HEK293 (cell line): Measurements from ENCODE around the gene ARHGAP4.

Source experiments
- CTCF ChIA-PET: fragments of 350-600 bp; formaldehyde crosslinking; extraction: SDS; loops from one replicate; lab custom pipeline; 2021; ENCODE audit warnings: antibody characterized with exemption; lab: Yijun Ruan, JAX
- POLR2A ChIA-PET: fragments of 300-600 bp; formaldehyde crosslinking; extraction: SDS; loops from one replicate; lab custom pipeline; 2020; ENCODE audit warnings: antibody characterized with exemption, inconsistent platforms; lab: Yijun Ruan, JAX
- H3K27ac ChIP-seq: fragments of 200-500 bp; sonication (Bioruptor generic); 2 replicates; pipeline ENCODE4 v1.5.1; 2014; ENCODE audit warnings: low read depth, low read length, control low read depth, inconsistent platforms; ENCODE audit errors: extremely low read depth
- H3K36me3 ChIP-seq, 2 experiments: fragments of 200-500 bp in 1 of 2; sonication (Bioruptor generic) in 1 of 2; 1 replicate in 1 of 2; 2 replicates in 1 of 2; pipeline ENCODE4 v1.5.1; 2014 to 2017; ENCODE audit warnings: inconsistent platforms in 2 of 2, low read length in 2 of 2; ENCODE audit not compliant: control insufficient read depth in 2 of 2, insufficient read depth in 1 of 2
- H3K4me1 ChIP-seq: fragments of 200-500 bp; sonication (Bioruptor generic); 2 replicates; pipeline ENCODE4 v1.5.1; 2014; ENCODE audit warnings: mild to moderate bottlenecking, low read length, inconsistent platforms; ENCODE audit not compliant: control insufficient read depth, insufficient read depth
- H3K4me3 ChIP-seq: 2 replicates; pipeline ENCODE4 v1.5.1; 2011; ENCODE audit warnings: low read depth, mild to moderate bottlenecking, control low read depth, low read length, moderate library complexity
- H3K9me3 ChIP-seq: fragments of 200-500 bp; sonication (Bioruptor generic); 2 replicates; pipeline ENCODE4 v1.5.1; 2014; ENCODE audit warnings: low read depth, low read length, inconsistent platforms; ENCODE audit not compliant: control insufficient read depth, insufficient read depth
- AEBP2 ChIP-seq: fragments of 450-650 bp; formaldehyde crosslinking; IDR thresholded peaks from 2 replicates; pipeline ENCODE4 v1.5.1; 2016; ENCODE audit warnings: missing biosample characterization, missing genetic modification characterization, borderline replicate concordance
- HIC1 ChIP-seq: fragments of 450-650 bp; formaldehyde crosslinking; IDR thresholded peaks from 2 replicates; pipeline ENCODE4 v1.5.1; 2016; ENCODE audit warnings: missing biosample characterization, missing genetic modification characterization
- KLF1 ChIP-seq: fragments of 450-650 bp; formaldehyde crosslinking; IDR thresholded peaks from 2 replicates; pipeline ENCODE4 v1.5.1; 2016; ENCODE audit warnings: missing biosample characterization, missing genetic modification characterization
- MZF1 ChIP-seq: fragments of 450-650 bp; formaldehyde crosslinking; IDR thresholded peaks from 2 replicates; pipeline ENCODE4 v1.5.1; 2017; ENCODE audit warnings: missing biosample characterization, missing genetic modification characterization, borderline replicate concordance
- PRDM1 ChIP-seq: fragments of 450-650 bp; formaldehyde crosslinking; IDR thresholded peaks from 2 replicates; pipeline ENCODE4; 2016; ENCODE audit warnings: missing biosample characterization, missing genetic modification characterization
- SALL2 ChIP-seq: fragments of 450-650 bp; formaldehyde crosslinking; IDR thresholded peaks from 2 replicates; pipeline ENCODE4 v1.5.0; 2017; ENCODE audit warnings: missing biosample characterization, mild to moderate bottlenecking, missing genetic modification characterization, borderline replicate concordance
- TSHZ1 ChIP-seq: fragments of 450-650 bp; formaldehyde crosslinking; IDR thresholded peaks from 2 replicates; pipeline ENCODE4 v1.5.1; 2016; ENCODE audit warnings: missing biosample characterization, missing genetic modification characterization, borderline replicate concordance
- ZFHX2 ChIP-seq: fragments of 450-650 bp; formaldehyde crosslinking; conservative IDR thresholded peaks from 2 replicates; pipeline ENCODE4 v1.5.1; 2016; ENCODE audit warnings: missing biosample characterization, missing genetic modification characterization
- ZNF148 ChIP-seq: fragments of 450-650 bp; formaldehyde crosslinking; IDR thresholded peaks from 2 replicates; pipeline ENCODE4 v1.5.0; 2017; ENCODE audit warnings: missing biosample characterization, missing genetic modification characterization, borderline replicate concordance
- ZNF157 ChIP-seq: fragments of 450-650 bp; formaldehyde crosslinking; IDR thresholded peaks from 2 replicates; pipeline ENCODE4 v1.5.1; 2016; ENCODE audit warnings: missing biosample characterization, missing genetic modification characterization
- ZNF16 ChIP-seq: fragments of 450-650 bp; formaldehyde crosslinking; IDR thresholded peaks from 2 replicates; pipeline ENCODE4 v1.5.1; 2016; ENCODE audit warnings: low read depth, missing biosample characterization, missing genetic modification characterization
- ZNF248 ChIP-seq: fragments of 450-650 bp; formaldehyde crosslinking; IDR thresholded peaks from 2 replicates; pipeline ENCODE4 v1.5.1; 2017; ENCODE audit warnings: missing biosample characterization, missing genetic modification characterization
- ZNF335 ChIP-seq: fragments of 450-650 bp; formaldehyde crosslinking; conservative IDR thresholded peaks from 2 replicates; pipeline ENCODE4 v1.5.1; 2016; ENCODE audit warnings: missing biosample characterization, missing genetic modification characterization
- ZNF341 ChIP-seq: fragments of 450-650 bp; formaldehyde crosslinking; IDR thresholded peaks from 2 replicates; pipeline ENCODE4; 2016; ENCODE audit warnings: low read depth, missing biosample characterization, missing genetic modification characterization
- ZNF354C ChIP-seq: fragments of 450-650 bp; formaldehyde crosslinking; IDR thresholded peaks from 2 replicates; pipeline ENCODE4 v1.5.1; 2016; ENCODE audit warnings: missing biosample characterization, missing genetic modification characterization, low read depth, borderline replicate concordance
- ZNF501 ChIP-seq: fragments of 450-650 bp; formaldehyde crosslinking; IDR thresholded peaks from 2 replicates; pipeline ENCODE4 v1.5.1; 2016; ENCODE audit warnings: missing biosample characterization, missing genetic modification characterization
- ZNF510 ChIP-seq: fragments of 450-650 bp; formaldehyde crosslinking; IDR thresholded peaks from 2 replicates; pipeline ENCODE4 v1.5.1; 2018; ENCODE audit warnings: mild to moderate bottlenecking, missing genetic modification characterization, missing biosample characterization; ENCODE audit not compliant: insufficient replicate concordance
- ZNF513 ChIP-seq: fragments of 450-650 bp; IDR thresholded peaks from 2 replicates; pipeline ENCODE4 v1.5.1; 2018; ENCODE audit warnings: missing biosample characterization, missing genetic modification characterization
- ZNF624 ChIP-seq: fragments of 450-650 bp; formaldehyde crosslinking; IDR thresholded peaks from 2 replicates; pipeline ENCODE4 v1.5.1; 2017; ENCODE audit warnings: missing biosample characterization, missing genetic modification characterization
- ZNF626 ChIP-seq: fragments of 450-650 bp; sonication (Bioruptor Pico); formaldehyde crosslinking; IDR thresholded peaks from 2 replicates; pipeline ENCODE4 v1.5.1; 2018; ENCODE audit warnings: missing biosample characterization, missing genetic modification characterization, inconsistent platforms
- ZNF658 ChIP-seq: fragments of 450-650 bp; formaldehyde crosslinking; IDR thresholded peaks from 2 replicates; pipeline ENCODE4; 2016; ENCODE audit warnings: missing biosample characterization, missing genetic modification characterization
- ZNF692 ChIP-seq: fragments of 450-650 bp; formaldehyde crosslinking; IDR thresholded peaks from 2 replicates; pipeline ENCODE4 v1.5.1; 2016; ENCODE audit warnings: missing biosample characterization, missing genetic modification characterization
- ZNF792 ChIP-seq: fragments of 450-650 bp; formaldehyde crosslinking; IDR thresholded peaks from 2 replicates; pipeline ENCODE4 v1.5.1; 2016; ENCODE audit warnings: missing biosample characterization, missing genetic modification characterization
- ZNF837 ChIP-seq: fragments of 450-650 bp; formaldehyde crosslinking; IDR thresholded peaks from 2 replicates; pipeline ENCODE4 v1.5.1; 2016; ENCODE audit warnings: missing biosample characterization, missing genetic modification characterization

Gene ARHGAP4

GRCh38 chrX:153867139-153867538 is 58.9 kb downstream of the ARHGAP4 start (continued):
- TF ChIP-seq HIC1 (tag by site-specific recombination): no peak
- no peak for TF ChIP-seq TSHZ1 (tag by site-specific recombination)
- no peak for TF ChIP-seq ZNF837 (tag by site-specific recombination)
- no peak for TF ChIP-seq MZF1
- TF ChIP-seq ZNF658: no peak
- TF ChIP-seq ZNF624 (tag by site-specific recombination): no peak
- no peak for TF ChIP-seq ZNF501 (tag by site-specific recombination)
- no peak for TF ChIP-seq ZNF157 (tag by site-specific recombination)
- no peak for TF ChIP-seq AEBP2 (tag by site-specific recombination)

- H3K27ac ChIP-seq: no peak overlapping the region
- POLR2A ChIA-PET: no interaction called here
- CTCF ChIA-PET: no interaction called here
- H3K4me3 ChIP-seq: no peak overlapping the region
- no peaks in the 10 kb centered on the region for H3K9me3 ChIP-seq
- no peaks in the 10 kb centered on the region for H3K36me3 ChIP-seq
- H3K4me1 ChIP-seq: no peaks in the 10 kb centered on the region
- TF ChIP-seq KLF1 (tag by site-specific recombination) (no peak), ZNF248 (tag by site-specific recombination) (no peak), ZNF510 (tag by site-specific recombination) (no peak), ZFHX2 (tag by site-specific recombination) (no peak), ZNF335 (no peak), ZNF148 (tag by site-specific recombination) (no peak), ZNF792 (tag by site-specific recombination) (no peak), PRDM1 (no peak), ZNF626 (tag by site-specific recombination) (no peak), SALL2 (tag by site-specific recombination) (no peak), ZNF354C (tag by site-specific recombination) (no peak), ZNF341 (tag by site-specific recombination) (no peak), ZNF16 (tag by site-specific recombination) (no peak), ZNF692 (tag by site-specific recombination) (no peak), ZNF513 (no peak)
Observed at GRCh38 chrX:153866302-153867019, 59.6 kb downstream of the ARHGAP4 start.
